HG03342 (cell line): ENCODE results near the gene CDKN2B.
A peak's percentile ranks its signal among the peaks of the same experiment; 100 is the strongest.

Experiments used
- ATAC-seq: cut with Tn5 transposase; IDR thresholded peaks from one replicate; pipeline ENCODE4 v1.9.1; 2021; ENCODE audit warnings: mild to moderate bottlenecking, moderate library complexity; ENCODE audit not compliant: unreplicated experiment

The CDKN2B gene

GRCh38 chr9:21995006-21995665 lies 14.0 kb downstream of the CDKN2B start:
- ATAC-seq, result peak; percentile 89

GRCh38 chr9:21994556-21995005 lies 14.5 kb downstream of the CDKN2B start, which contains the start of gene CDKN2B-AS1:
Gene CDKN2B-AS1, plus strand, starts transcription at chr9:21994791.
- ATAC-seq, result peak; percentile 33

- peak; percentile 27 for ATAC-seq
Observed at GRCh38 chr9:21993893-21994555, 15.1 kb downstream of the CDKN2B start, which contains the start of gene CDKN2A. Gene CDKN2A, minus strand, starts transcription at chr9:21994392.

GRCh38 chr9:21993007-21993406 lies 16.1 kb downstream of the CDKN2B start:
- no peak for ATAC-seq

- no peak for ATAC-seq
Observed at GRCh38 chr9:21991072-21991959, 17.8 kb downstream of the CDKN2B start.

GRCh38 chr9:21989440-21990189 lies 19.5 kb downstream of the CDKN2B start:
- ATAC-seq, result no peak

GRCh38 chr9:21988056-21988990 lies 20.8 kb downstream of the CDKN2B start:
- ATAC-seq, result no peak

- ATAC-seq, result peak; percentile 70
Observed at GRCh38 chr9:21985964-21986667, 23.0 kb downstream of the CDKN2B start.

- no peak for ATAC-seq
Observed at GRCh38 chr9:21984101-21984500, 25.0 kb downstream of the CDKN2B start.

- no peak for ATAC-seq
Observed at GRCh38 chr9:21983561-21983935, 25.6 kb downstream of the CDKN2B start.

GRCh38 chr9:21982861-21983560 lies 26.1 kb downstream of the CDKN2B start:
- no peak for ATAC-seq

- no peak for ATAC-seq
Observed at GRCh38 chr9:21982391-21982790, 26.7 kb downstream of the CDKN2B start.

GRCh38 chr9:21976334-21976875 lies 32.7 kb downstream of the CDKN2B start:
- ATAC-seq, result no peak

- ATAC-seq, result peak; percentile 57
Observed at GRCh38 chr9:21974722-21975409, 34.2 kb downstream of the CDKN2B start.

- ATAC-seq, result no peak
Observed at GRCh38 chr9:21974343-21974721, 34.8 kb downstream of the CDKN2B start.

GRCh38 chr9:21972361-21972760 lies 36.7 kb downstream of the CDKN2B start:
- no peak for ATAC-seq

- ATAC-seq, result no peak
Observed at GRCh38 chr9:21970800-21971640, 38.1 kb downstream of the CDKN2B start.
